GM19395 (cell line): ENCODE measurements around the gene STX16.
A peak's percentile ranks its signal among the peaks of the same experiment; 100 is the strongest.

Experiments used
- ATAC-seq: cut with Tn5 transposase; IDR thresholded peaks from one replicate; pipeline ENCODE4 v1.9.1; 2021; ENCODE audit warnings: mild to moderate bottlenecking, moderate library complexity; ENCODE audit not compliant: unreplicated experiment

Gene STX16

GRCh38 chr20:58650776-58651558 lies at the start of gene STX16:
STX16 (plus strand) TSS chr20:58651283; CDS start chr20:58652007, 724 bp downstream.
- ATAC-seq: peak; percentile 67

- ATAC-seq: no peak
These were observed 49.0 kb upstream of the STX16 start for GRCh38 chr20:58602124-58602523.

DNA sequence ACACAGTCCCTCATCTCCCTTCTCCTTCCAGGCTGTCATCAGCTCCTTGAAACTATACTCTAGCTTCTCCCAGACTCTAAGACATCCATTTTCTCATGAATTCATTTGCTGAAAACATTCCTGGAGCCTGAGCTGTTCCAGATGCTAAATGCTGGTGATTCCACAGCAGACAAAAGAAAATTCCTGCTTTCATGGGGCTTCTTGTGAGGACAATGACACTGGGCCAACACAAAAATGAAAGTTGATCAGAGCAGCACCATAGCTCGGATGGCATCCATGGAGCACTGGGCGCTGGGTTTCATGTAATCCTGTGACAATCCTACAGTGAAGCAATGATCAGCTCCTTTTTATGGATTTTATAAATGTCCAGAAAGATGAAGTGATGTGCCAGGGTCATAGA lies 47.4 kb upstream of the STX16 start:
- ATAC-seq: no peak

DNA sequence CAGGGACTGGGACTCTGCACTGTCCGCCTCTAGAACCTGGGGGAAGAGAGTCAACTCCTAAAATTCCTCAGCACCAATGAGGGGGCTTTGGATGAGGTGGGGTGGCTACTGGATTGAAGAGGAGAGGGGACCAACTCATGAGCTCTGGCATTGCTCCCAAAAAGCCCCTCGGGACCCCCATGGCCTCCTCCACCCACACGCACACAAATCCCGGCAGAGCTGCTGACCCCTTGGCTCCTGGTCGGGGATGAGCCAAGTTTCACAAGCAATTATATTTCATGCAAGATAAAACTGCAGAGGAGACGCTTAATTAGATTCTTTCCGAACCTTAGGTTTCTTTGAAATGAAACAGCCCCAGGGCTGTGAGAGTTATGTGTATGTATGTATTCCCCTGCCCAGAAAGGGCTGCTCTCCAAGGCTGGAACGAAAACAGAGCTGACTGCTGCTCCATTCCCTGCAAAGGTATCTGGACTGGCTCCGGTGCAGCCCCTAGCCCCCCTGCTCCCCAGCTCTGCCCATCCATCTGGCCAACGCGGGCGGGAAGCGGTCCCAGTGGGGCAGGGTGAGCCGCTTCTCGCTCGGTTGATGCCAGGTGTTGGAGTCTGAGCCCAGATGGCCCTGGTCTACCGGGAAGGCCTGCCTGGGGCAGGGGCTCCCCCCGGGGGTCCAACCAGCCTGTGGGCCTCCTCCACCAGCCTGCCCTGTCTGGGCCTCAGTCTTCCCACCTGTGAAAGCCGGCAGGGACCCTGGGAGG lies 46.8 kb upstream of the STX16 start:
- no peak for ATAC-seq

GRCh38 chr20:58605292-58606065 lies 45.6 kb upstream of the STX16 start:
- ATAC-seq: no peak

DNA sequence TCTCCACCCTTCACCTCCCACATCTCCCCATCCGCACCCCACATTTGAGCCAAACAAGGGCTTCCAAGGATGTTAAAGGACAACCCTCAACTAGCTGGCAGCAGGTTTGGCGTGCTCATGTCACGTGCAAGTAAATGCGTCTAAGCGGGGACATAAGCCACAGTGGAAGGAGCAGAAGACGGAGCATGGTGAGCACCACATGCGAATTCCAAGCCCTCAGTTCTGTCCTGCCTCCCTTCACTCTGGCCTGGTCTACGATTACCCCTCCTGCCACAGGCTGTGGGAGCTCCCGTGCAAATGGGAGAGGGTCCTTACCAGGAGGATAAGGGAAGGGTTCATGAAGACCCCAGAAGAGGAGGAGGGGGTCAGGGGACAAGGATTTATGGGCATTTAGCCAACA lies 44.9 kb upstream of the STX16 start:
- ATAC-seq: no peak

DNA sequence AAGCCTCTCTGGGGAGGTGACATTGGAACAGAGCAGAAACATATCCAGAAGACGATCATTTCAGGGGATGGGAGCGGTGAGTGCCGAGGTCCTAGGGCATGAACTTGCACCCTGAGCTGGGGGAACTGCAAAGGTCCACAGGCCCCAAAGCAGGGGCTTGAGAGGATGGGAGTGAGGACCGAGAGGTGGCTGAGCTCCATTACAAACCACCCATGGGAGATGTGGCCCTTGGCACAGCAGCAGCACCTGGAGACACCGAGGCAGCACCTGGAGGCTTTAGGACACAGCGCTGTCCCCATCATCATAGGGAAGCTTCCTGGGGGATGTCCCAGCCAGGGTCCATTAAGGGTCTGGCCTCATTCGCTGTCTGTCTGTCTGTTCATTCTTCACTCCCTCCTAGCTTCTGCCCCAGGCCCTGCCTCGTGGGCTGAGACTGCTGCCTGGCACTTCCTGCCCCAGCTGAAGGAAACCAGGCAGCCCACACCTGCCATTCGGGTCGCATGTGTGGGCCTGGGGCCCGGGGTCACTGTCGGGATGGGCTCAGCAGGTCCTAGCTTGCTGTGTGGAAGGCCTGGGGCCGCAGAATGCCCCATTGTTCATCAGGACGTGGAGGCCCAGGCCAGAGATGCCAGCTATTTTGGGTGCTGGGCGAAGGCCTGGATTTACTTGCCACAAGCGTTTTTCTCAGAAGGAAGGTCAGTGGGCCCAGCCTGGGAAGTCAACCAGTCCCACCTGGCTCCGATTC lies 42.8 kb upstream of the STX16 start:
- no peak for ATAC-seq

- ATAC-seq: no peak
These were observed 42.1 kb upstream of the STX16 start for GRCh38 chr20:58609026-58609425.

- no peak for ATAC-seq
These were observed 40.8 kb upstream of the STX16 start for GRCh38 chr20:58610071-58610800.

DNA sequence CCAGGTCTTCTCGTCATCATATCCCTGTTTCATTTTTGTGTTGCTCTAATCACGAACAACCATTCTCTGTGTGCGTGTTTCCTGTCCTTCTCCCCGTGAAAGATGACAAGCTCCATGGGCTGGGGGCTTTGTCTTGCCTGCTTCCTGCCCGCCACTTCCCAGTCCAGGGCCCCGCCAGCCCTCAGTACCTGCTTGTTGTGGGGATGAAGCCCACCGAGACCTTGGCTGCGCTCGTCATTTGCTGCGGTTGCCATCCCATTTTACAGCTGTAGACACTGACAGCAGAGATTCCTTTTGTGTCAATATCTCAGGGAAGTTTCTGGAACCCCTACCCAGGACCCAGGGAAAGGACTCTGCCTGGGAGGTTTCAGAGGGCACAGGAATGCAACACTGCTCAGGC lies 40.3 kb upstream of the STX16 start:
- no peak for ATAC-seq

DNA sequence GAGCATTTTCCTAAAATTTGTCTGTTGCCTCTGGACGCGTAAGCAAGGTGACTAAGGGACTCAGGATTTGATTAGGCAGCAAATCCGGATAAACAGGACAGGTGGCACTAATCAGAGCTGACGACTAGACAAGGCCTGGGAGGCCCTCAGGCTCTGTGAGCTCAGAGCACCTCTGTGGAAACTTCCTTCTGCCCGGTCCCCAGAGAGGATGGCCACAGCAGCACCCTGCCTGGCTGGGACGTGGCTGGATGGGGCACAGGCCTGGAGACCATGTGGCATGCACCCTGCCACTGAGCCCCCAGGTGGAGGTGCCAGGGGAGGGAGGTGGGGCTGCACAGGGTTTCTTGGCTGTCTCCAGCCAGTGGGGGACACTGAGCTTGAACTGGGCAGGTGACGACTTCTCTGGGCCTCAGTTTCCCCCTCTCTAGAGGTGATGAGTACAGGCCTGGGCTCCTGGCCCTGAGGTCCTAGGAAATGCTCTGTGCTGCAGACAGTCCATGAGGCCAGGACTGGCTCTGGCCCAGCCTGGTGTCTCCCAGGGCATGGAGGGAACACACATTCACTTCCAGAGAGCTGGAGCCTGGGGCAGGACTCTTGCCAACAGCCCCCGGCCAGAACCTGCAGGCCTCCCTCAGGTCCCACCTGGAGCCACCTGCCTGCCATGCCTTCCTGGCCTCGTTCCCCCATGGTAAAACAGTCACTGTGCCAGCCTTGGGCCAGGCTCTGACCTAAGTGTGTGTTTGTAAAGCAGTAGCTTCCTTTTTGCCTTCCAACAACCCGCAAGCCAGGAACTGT lies 39.6 kb upstream of the STX16 start:
- ATAC-seq: no peak

GRCh38 chr20:58612121-58612691 lies 38.9 kb upstream of the STX16 start:
- ATAC-seq: no peak

DNA sequence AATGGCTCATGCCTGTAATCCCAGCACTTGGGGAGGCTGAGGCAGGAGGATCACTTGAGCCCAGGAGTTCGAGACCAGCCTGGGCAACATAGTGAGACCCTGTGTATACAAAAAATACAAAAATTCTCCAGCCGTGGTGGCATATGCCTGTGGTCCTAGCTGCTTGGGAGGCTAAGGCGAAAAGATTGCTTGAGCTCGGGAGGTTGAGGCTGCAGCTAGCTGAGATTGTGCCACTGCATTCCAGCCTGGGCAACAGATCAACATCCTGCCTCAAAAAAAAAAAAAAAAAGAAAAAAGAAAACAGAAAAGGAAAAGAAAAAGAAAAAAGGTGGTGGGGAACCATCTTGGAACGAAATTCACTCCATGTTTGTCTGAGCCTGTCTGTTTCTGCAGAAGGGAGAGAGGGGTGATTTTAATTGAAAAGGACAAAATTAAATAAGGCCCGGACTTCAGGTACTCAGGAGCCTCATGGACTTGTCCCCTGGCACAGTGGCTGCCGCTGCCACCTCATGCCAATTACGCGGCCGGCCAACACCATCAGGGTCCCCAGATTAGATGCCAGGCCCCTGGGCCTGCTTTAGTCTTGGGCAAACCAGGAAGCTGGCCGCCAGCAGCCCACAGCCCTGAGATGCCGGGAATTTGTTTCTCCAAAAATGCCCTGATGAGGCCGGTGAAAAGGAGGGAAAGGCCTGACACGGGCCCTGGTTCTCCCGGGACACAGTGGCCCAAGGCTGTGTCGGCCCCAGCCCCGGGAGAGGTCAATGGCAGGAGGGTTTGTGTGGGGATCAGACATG lies 37.8 kb upstream of the STX16 start:
- ATAC-seq: no peak

DNA sequence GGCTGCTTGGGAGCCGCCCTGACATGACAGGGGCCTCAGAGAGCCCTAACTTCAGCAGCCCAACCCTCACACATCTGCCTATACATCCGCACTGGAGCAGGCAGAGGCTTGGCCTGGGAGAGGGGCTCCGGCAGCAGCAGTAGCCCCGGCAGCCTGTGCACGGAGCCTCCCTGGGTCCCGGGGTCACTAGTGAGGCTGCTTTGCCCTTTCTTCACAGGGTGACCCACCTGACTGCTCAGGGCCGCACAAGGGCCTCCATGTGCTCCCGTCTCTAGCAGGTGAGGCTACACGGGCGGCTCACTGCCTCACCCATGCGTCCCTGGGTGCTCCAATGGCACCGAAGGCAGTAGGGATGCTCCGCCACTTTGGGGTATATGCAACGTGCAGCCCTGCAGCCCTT lies 36.7 kb upstream of the STX16 start:
- ATAC-seq: no peak

DNA sequence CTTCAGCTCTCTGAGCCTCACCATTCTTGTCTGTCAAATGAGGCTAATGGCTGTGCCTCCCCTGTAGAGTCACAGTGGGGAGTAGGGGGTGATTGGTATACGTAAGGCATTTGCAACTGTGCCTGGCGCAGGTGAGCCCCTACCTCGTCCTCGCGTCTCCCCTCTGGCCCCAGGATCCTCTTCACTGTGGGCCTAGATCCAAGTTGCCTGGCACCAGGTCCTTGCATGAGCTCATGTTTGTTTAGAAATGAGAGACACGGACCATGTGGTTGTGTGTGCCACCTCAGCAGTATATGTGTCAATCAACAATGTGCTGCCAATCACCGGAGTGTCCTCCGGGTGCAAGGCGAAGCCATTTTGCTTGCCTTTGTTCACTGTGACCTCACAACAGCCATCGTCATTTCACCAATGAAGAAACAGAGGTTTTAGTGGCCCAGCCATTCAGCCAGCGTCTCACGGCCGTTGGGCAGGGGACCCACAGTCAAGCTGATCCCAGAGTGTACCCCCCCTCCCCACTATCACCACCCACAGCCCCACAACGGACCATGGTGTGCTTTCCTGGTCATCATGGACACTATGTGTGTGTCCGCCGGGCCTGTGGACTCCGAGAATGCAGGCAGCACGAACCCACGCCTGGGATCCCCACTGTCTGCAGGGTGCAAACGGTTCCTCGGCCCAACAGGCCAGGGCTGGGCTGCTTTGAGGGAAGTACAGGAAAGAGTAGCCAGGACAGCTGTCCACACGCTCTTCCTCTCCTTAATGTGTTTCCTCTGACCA lies 35.9 kb upstream of the STX16 start:
- ATAC-seq: no peak

DNA sequence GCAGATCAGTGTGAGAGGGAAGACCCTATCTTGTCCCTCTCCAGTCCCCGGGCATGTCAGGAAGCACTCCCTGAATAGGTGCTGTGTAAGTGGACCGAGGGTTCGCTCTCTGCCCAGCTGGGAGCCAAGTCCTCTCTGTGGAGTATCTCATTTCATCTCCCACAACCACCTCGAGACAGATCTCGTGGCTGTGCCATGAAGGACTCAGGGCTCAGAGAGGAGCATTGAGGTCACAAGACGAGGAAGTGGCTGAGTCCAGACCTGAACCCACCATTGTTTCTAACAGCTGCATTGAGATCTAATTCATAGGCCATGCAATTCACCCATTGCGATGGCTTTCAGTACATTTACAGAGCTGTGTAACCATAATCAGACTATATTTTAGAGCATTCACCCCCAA lies 34.7 kb upstream of the STX16 start:
- no peak for ATAC-seq

DNA sequence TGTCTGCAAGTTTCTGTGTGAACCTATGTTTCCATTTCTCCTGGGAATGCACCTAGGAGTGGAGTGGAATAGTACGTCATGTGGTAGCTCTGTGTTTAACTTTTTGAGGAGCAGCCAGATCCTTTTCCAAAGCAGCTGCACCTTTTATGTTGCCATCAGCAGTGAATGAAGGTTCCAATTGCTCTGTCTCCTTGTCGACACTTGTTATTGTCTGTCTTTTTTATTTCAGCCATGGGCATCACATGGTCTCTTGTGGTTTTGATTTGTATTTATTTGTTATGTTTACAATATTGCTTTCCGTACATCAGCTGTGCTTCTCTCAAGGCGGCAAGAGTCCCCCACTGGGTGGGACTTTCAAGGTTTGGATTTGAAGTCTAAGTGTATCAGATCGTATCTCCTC lies 33.9 kb upstream of the STX16 start:
- ATAC-seq: no peak
